NCI-H187 treated with DMSO at 0.1 percent for 48 hours (cell line): Measurements from ENCODE around the gene MYO19.
"Not testable (repeated sequence)": the region's sequence is repeated elsewhere in the genome, so short reads cannot be mapped to it uniquely, and the experiment has no call there.

Experiments used
- DNase-seq: peaks from one replicate; lab custom pipeline; 2025; lab: John Stamatoyannopoulos, UW

The MYO19 gene

DNA sequence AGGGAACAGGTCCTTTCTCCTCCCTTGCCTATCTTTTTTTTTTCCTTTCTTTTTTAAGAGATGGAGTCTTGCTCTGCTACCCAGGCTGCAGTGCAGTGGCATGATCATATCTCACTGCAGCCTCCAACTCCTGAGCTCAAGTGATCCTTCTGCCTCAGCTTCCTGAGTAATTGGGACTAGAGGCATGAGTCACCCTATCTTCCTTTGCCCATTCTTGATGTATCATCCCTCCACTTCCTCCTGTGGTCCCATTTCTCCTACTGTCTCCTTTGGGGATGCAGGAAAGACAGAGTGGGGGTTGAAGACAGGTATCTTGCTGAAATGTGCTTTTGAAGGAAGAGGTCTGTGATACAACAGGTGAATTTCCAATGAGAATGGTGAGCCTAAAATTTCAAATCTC lies 5.5 kb downstream of the MYO19 start:
- DNase-seq: no peak

DNA sequence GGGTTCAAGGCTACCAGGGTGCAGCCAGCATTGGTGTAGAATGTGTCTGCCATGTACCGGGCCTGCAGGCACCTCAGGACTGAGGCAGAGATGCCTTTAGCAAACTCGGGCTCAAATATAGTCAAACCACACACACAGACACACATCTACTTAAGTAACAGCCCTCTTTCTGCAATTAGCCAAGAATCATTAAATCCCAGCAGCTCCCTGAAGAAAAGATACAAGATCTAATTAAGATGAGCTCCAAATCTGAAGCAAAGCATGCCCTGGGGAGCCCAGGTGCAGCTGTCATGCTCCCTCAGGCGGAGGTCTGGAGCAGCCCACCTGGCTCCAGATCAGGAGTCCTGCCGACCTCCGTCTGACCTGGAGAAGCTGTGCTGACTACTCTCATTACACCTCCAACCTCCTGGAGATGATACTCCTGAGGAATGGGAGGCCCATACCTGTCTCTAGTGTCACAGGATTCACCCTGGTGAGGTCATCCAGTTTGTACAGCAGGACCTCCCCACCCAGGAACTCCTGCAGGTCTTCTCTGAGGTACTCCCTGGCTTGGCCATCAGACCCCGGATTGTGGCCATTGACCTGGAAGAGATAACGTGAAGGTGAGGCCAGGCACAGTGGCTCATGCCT lies 6.9 kb downstream of the MYO19 start:
- no peak for DNase-seq

DNA sequence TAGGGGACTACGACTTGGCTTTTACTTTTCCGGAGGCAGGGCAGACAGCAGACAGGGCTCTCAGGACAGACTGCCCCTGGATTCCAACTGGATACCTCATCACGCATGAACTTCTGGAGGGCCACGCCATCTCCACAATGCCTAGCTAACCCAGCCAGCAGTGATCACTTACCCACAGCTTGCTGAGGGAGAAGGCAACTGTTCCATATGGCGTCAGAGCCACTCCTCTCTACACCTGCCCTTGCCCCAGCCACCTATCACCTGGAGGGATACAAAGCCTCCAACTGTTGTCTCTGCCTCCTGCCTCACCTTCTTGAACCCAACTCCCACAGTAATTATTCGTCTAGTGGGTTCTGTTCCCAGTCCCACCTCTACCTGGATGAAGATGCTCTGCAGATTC lies 8.8 kb downstream of the MYO19 start:
- no peak for DNase-seq

DNA sequence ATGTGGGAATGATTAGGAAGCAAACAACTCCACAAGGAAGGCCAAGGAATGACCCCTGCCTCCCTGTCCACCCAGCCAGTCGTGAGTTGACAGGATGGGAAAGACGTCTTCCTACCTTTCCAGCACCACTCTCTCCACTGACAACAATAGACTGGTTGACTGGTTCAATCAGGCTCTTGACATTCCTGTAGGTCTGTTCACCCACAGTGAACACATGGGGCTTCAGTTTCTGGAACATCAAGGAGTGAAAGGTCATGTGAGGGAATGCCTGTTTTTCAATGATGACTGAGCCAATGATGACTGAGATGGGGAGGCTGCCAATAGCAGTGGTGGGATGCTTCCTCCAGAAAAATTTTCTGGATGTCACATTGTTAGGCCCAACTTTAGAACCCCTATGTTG lies 9.6 kb downstream of the MYO19 start:
- DNase-seq: no peak

DNA sequence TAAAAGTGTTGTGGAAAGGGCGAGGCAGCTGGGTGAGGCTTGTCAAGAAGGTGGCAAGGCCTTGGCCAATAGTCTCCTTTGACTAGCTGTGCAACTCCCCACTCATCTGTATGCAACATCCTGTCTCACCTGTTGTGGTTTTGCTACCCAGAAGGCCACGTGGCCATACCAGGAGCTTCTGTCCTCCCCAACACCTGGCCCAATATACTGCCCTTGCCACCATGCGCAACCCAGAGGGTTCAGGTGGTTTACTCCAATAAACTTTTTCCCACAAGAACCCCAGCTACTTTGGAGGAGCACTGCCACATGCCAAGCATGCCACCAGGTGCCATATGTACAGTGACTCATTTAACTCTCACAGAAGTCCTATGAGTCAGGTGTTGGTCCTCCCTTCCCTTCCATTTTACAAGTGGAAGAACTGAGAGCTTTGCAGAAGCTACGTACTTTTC lies 10.2 kb downstream of the MYO19 start:
- no peak for DNase-seq

DNA sequence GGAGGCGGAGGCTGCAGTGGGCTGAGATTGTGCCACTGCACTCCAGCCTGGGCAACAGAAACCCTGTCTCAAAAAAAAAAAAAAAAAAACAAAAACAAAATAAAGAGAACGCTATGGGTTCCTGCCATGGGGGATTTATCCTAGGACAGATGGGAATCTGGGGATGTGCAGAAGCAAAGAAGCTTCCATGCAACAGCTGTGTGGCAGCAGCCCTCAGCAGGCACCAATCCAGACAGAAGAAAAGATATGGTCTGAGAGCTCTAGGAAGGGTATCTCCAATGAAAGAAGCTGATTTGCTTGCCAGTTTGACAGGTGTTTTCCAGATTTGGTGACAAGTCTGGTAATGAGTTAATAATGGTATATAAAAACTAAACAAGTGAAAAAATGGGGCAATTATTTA lies 11.6 kb downstream of the MYO19 start:
- DNase-seq: no peak

DNA sequence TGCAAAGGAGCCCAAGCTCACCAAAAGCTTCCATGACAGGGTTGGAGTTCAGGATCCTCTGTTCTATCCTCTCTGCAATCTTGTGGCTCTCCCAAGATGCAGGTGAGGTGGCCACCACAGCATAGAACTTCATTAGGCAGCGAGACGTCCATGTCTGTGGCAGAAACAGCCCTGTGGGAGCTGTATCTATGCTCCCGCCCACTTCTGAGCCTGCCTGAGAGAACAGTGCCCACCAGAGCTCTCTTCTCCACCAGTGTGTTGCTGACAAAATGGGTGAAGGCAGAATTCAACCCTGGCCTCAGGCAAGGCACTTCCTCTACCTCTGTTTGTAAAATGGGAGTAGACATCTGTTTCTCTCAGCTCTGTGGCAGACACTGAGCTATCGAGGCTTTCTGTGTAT lies 18.8 kb downstream of the MYO19 start:
- no peak for DNase-seq

DNA sequence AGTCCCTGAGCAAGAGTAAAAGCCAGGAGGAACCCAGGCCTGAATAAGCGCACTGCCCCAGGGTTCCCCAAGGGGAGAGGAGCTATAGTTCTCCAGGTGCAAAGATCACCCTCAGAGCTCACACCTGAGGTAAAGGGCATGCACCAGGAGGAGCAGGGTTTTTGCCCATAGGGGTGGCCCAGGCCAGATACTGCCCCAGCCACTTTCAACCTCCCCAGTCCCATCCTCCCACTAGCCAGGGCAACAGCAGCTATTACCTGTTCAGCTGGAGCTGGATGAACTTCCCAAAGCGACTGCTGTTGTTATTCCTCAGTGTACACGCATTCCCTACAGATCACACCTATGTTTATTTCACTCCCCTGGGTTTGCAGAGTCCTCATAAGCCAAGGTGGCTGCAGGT lies 19.8 kb downstream of the MYO19 start:
- no peak for DNase-seq

DNA sequence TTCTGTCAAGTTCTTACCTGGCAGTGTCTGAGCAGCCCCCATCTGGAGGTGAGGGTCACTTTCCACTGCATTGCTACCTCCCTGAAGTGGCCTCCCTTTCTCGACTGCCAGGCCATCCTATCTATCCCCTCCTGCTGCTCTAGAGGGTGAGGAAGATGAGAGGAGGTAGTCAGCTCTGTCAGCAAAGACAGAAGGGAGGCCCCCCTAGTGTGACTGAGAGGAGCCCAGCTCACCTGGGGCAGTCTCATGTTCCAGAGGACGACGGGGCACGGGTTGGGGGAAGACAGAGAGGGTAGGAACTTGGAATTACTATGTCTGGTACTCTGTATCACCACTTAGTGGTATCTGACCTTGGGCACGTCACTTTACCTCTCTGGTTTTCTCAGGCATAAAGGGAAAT lies 22.0 kb downstream of the MYO19 start:
- no peak for DNase-seq

DNA sequence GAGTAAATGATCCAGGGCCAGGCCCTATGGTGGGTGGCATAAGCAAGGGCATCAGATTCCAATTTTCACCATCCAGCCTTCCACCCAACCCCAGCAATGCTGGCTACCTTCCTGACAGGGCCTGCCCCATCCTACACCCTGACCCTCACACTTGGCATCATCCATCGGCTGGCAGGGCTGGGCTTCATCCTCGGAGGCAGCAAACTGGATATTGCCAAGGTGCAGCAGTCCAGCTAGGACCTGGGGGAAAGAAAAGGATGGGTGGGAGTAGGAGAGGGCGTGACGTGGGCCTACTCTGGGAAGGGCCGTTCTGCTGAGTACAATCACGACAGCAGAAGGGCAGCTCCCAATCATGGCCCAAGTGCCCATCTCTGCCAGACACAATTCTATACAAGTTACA lies 23.5 kb downstream of the MYO19 start:
- DNase-seq: no peak

DNA sequence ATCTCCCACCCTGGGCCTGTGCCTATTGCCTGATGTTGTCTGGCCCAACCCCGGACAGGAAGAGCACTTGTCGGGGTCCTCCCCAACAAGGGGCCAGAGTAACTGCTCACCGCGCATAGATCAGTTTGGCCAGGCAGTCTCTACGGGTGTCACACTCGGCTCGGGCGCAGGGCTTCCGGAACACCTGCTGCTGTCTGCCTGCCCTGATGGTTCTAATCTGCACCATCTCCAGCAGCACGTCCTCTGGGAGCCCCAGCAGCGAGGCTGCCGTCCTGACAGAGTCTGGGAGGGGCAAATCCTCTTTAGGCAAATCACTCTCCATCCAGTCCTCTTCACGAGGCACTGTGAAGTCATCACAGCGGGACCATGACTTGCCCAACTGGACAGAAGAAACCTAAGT lies 24.0 kb downstream of the MYO19 start:
- no peak for DNase-seq

DNA sequence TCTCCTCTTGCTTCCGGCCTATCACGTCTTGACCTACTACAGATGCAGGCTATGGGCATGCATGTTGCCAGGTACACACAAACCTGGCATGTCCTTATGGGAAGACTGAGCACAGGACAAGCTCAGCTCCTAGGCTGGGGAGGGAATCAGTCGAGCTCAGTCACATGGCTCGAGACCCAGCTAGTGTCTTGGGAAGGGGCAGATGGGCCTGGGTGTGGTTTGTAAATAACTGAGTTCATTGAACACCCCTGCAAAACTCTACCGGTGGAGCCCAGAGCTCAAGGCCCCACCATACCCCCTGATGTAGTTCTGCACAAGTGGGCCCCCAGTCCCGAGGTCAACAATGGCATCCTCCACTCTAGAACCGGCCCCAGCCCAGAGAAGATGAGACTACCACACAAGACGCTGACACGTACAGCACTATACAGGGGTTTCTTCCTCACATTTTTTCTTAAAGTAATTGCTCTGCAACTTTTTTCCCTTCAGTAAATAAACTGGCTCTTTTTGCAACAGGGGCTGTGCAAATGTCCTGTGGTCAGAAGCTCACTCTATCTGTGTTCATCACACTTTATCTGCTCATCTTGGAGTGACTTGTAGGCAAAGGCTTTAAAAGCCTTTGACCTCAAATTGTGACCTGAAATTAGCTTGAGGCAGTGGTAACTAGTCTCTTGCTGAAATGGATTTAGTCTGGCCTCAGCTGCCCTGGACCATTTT lies 25.2 kb downstream of the MYO19 start:
- no peak for DNase-seq

DNA sequence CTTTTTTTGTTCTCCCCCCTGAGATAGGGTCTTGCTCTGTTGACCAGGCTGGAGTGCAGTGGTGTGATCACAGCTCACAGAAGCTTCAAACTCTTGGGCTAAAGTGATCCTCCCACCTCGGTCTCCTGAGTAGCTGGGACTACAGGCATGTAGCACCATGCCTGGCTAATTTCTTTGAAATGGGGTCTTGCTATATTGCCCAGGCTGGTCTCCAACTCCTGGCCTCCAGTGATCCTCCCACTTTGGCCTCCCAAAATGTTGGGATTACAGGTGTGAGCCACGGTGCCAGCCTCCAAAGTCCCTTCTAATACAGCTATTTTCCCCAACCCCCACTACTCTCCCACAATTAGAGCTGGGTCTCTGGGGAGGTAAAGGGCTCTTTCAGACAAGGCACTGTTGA lies 26.2 kb downstream of the MYO19 start:
- not testable (repeated sequence) for DNase-seq

DNA sequence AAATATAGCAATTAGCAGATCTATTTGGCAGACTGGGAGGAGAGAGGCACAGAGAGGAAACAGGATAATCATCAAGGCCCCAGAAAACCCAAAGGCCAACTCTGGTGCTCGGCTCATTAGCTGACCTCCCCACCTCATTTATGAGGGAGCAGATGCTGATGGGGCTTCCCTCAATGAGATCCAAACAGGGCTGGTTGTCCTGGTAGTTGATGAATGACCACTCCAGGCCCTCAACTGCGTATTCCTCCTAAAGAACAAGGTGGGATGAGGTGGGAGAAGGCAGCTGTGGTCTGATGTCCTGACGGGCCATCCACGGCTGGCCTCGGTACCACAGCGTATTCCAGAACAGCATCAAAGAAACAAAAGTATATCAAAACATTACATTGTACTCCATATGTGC lies 27.4 kb downstream of the MYO19 start:
- DNase-seq: no peak

DNA sequence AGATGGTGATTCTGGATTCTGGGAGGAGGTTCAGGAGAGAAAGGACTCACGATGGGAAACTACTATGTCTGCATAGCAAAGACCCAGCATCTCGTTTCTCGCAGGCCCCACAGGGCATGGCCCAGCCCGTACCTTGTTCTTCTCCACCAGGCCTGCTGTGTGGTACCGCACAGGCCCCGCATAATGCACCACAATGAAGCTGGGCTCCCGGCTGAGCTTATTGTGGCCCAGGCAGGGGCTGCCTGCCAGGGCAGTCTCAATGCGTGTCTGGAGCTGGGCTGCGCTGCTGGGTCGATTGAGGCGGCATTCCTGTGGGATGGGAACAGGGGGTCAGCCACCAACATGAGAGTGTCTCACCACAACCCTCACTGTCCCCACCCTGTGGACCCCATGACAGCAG lies 27.8 kb downstream of the MYO19 start:
- no peak for DNase-seq

DNA sequence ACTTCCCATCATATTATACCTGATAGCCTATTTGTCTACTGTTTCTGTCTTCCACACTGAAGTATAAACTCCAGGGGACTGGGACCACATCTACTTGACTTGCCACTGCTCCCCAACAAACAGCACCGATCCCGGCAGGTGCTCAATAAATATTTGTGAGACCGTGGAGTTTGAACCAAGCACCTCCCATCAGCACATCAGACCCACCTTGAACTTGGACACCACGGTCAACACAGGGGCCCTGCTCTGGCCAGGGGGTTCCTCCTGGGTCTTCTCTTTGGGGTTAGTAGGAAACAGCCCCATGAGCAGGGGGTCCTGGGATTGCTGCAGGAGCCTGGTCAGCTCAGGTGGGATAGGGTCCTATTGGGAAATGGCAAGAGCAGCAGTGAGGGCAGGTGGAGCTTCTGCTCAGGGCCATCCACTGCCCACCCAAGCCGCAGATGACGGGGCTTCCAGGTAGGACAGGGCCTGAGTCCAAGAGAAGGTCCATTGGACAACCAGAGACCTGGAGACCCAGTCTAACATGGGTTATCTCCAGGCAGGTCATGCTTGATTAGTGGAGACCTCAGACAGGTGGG lies 28.3 kb downstream of the MYO19 start:
- DNase-seq: no peak

DNA sequence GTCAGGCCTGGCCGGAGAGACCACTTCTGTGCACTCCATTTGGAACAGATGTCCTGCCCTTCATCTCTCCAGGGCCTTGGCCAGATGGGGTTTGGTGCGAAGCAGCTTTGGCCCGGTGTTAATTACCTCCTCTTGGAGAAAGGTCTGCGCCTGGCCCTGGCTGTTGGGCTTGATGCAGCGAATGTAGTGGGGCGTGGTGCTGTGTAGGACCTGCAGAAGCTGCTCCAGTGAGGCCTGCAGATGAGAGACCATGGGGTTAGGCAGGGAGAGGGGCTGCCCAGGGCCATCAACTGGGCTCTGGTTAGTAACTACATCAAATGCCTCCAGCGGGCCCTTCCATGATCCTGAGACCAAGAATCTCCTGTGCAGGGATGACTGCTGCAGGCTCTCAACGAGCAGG lies 29.5 kb downstream of the MYO19 start:
- no peak for DNase-seq

DNA sequence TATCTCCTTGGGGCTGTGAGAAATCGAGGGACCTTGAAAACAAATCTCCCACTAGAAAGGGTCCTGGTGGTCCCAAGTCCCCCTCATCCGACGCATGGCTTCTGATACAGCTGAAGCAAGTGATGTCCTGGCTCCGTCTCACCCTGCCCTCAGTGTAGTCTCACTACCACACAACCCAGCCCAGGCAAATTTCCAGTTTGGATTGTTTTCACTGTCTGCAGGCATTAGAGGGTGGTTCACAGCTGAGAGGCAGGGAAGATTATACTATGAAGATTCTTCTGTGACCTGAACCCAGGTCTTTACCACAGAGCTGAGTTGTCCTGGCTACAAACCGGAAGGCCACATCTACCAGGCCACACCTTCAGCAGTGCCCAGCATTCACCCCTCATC lies 30.5 kb downstream of the MYO19 start:
- no peak for DNase-seq

DNA sequence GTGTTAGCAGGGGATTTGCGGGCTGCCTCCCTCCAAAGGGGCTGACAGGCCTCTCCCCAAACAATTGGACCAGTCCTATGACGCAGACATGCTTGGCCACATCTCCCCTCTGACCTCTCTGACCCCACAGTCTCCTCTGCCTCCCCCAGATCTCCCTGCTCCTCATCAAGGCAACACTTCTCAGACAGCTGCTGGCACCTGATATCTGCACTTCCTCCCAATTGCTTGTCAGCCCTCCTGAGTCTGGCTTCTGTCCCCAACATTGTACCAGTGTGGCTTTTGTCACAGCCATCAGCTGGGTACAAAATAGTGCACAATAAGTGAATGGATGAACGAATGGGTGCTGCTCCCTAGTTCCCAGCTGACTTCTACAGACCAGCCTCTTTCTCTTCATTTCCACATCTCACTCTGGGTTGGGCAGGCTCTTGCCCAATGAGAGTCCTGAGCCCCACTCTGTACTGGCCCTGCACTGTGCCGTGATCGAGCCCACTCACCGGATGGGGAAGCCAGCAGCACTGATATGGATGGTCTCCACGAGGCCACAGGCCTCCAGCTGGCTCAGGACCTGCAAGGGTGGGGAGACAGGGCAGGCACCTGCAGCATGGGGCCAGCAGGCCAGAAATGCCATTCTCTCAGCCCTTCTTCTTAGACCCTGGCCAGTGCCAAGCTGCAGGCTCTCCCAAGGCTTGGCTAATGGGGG lies 31.1 kb downstream of the MYO19 start:
- DNase-seq: no peak

DNA sequence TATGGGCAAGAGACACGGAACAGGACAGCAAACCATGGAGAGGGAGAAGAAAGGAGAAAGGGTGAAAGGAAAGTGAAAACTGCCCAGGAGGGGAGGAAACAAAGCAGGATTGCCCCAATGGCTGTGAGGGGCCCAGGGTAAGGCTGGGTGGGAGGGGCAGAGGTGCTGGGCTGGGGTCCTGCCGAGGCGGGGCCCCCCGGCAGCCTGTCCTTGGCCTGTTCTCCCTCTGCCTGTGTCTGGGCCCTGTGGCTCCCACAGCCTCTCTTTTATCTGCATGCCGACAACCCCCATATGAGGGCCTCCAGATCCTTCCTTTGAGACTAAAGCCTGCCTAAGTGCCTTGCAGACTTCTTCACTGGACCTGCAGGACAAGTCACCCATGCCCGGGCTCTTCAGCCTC lies 32.7 kb downstream of the MYO19 start:
- no peak for DNase-seq

DNA sequence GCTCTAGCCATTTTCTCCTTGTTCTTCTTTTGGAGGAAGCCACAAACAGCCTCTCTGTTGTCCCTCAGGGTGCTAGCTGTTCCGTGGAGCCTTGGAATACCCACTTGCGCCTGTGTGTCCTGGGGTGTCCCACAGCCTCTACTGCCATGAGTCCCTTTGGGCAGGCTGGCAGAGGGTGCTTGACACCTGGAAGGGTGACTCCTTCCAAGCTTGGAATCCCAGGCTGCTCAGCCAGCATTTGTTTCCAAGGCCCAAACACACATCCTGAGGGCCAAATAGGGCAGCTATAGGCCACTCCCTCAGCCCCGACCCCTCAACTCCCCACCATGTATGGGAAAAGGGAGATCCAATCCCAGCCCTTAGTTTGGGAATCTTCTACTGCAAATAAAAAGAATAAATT lies 33.3 kb downstream of the MYO19 start:
- DNase-seq: no peak

DNA sequence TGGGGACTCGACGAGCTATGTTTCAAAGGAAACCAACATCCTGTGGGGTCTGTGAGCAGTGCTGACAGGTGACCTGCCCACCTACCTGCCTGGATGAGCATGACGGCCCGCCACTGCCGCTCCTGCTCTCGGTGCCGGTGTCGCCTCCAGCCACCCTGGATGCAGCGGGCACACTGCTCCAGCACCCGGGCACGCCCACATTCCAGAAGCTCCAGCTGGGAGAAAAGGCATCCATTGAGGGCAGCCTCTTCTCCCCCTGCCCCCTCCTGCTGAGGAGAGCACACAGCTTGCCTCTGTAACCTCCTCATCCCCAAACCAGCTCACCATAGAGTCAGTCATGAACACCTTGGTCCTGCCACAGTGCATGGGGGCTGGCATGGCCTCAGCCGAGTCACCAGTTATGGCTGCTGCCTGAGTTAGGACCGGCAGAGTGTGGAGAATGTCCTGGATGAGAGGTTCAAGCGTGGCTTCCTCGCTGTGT lies 33.9 kb downstream of the MYO19 start:
- DNase-seq: no peak
